Activated T-cell treated with anti-CD3 and anti-CD28 coated beads, Interleukin-2, amount 50 U/mL, for 24 hours (primary cell): ENCODE measurements around the gene GRIN3A.

ENCODE experiments used
- DNase-seq: peaks from one replicate; pipeline ENCODE4 v3.0.0-alpha.2; 2020
- H3K27ac Mint-ChIP-seq: 2 replicates; pipeline ENCODE4 v1.8.0; 2020; ENCODE audit warnings: mild to moderate bottlenecking, mixed read lengths
- H3K27me3 Mint-ChIP-seq: 2 replicates; pipeline ENCODE4 v1.8.0; 2020; ENCODE audit warnings: mixed read lengths
- H3K36me3 Mint-ChIP-seq: 2 replicates; pipeline ENCODE4 v1.8.0; 2020; ENCODE audit warnings: low read depth, mixed read lengths
- H3K4me1 Mint-ChIP-seq: 2 replicates; pipeline ENCODE4 v1.8.0; 2020; ENCODE audit warnings: low read depth, mixed read lengths
- H3K4me3 Mint-ChIP-seq: 2 replicates; pipeline ENCODE4 v1.8.0; 2020; ENCODE audit warnings: mild to moderate bottlenecking, moderate library complexity, mixed read lengths
- H3K9me3 Mint-ChIP-seq: 2 replicates; pipeline ENCODE4 v1.8.0; 2020; ENCODE audit warnings: mixed read lengths

Gene GRIN3A

GRCh38 chr9:101631892-101632291 is 106.6 kb downstream of the GRIN3A start:
- DNase-seq: no peak
- Mint-ChIP-seq H3K9me3 (no peaks in the 10 kb centered on the region), H3K36me3 (no peaks in the 10 kb centered on the region), H3K27ac (no peak overlapping the region), H3K4me1 (no peaks in the 10 kb centered on the region), H3K27me3 (no peaks in the 10 kb centered on the region), H3K4me3 (no peak overlapping the region)

GRCh38 chr9:101629636-101630035 is 108.8 kb downstream of the GRIN3A start:
- H3K4me1 Mint-ChIP-seq: peaks cover 6% of the 10 kb centered on the region
- DNase-seq: no peak
- H3K9me3 Mint-ChIP-seq: no peaks in the 10 kb centered on the region
- H3K36me3 Mint-ChIP-seq: no peaks in the 10 kb centered on the region
- H3K27me3 Mint-ChIP-seq: no peaks in the 10 kb centered on the region
- H3K27ac Mint-ChIP-seq: no peak overlapping the region
- no peak overlapping the region for H3K4me3 Mint-ChIP-seq

- Mint-ChIP-seq H3K27me3 (no peaks in the 10 kb centered on the region), H3K4me3 (no peak overlapping the region), H3K4me1 (peaks cover 6% of the 10 kb centered on the region), H3K27ac (no peak overlapping the region), H3K9me3 (no peaks in the 10 kb centered on the region), H3K36me3 (no peaks in the 10 kb centered on the region)
- DNase-seq: no peak
Observed at GRCh38 chr9:101628173-101628572, 110.3 kb downstream of the GRIN3A start.

- H3K27ac Mint-ChIP-seq: no peak overlapping the region
- peaks cover 6% of the 10 kb centered on the region for H3K4me1 Mint-ChIP-seq
- no peak overlapping the region for H3K4me3 Mint-ChIP-seq
- no peaks in the 10 kb centered on the region for H3K27me3 Mint-ChIP-seq
- no peak for DNase-seq
- no peaks in the 10 kb centered on the region for H3K36me3 Mint-ChIP-seq
- H3K9me3 Mint-ChIP-seq: no peaks in the 10 kb centered on the region
Observed at GRCh38 chr9:101626295-101626694, 112.2 kb downstream of the GRIN3A start.

GRCh38 chr9:101625876-101626275 is 112.6 kb downstream of the GRIN3A start:
- Mint-ChIP-seq H3K27me3 (no peaks in the 10 kb centered on the region), H3K4me1 (peaks cover 6% of the 10 kb centered on the region), H3K36me3 (no peaks in the 10 kb centered on the region), H3K4me3 (no peak overlapping the region), H3K9me3 (no peaks in the 10 kb centered on the region), H3K27ac (no peak overlapping the region)
- DNase-seq: no peak

- Mint-ChIP-seq H3K27ac (no peak overlapping the region), H3K27me3 (peaks cover 5% of the 10 kb centered on the region), H3K4me3 (no peak overlapping the region), H3K36me3 (no peaks in the 10 kb centered on the region), H3K4me1 (no peaks in the 10 kb centered on the region), H3K9me3 (no peaks in the 10 kb centered on the region)
- DNase-seq: no peak
Observed at GRCh38 chr9:101620452-101620851, 118.0 kb downstream of the GRIN3A start.

- Mint-ChIP-seq H3K36me3 (no peaks in the 10 kb centered on the region), H3K4me1 (no peaks in the 10 kb centered on the region), H3K4me3 (no peak overlapping the region), H3K9me3 (no peaks in the 10 kb centered on the region), H3K27ac (no peak overlapping the region), H3K27me3 (peaks cover 5% of the 10 kb centered on the region)
- no peak for DNase-seq
Observed at GRCh38 chr9:101618698-101619097, 119.7 kb downstream of the GRIN3A start.

- no peak for DNase-seq
- Mint-ChIP-seq H3K4me1 (peaks cover 4% of the 10 kb centered on the region), H3K9me3 (no peaks in the 10 kb centered on the region)
Observed at GRCh38 chr9:101605547-101605946, 132.9 kb downstream of the GRIN3A start.

GRCh38 chr9:101604296-101604695 is 134.2 kb downstream of the GRIN3A start:
- Mint-ChIP-seq H3K27me3 (peaks cover 9% of the 10 kb centered on the region), H3K9me3 (no peaks in the 10 kb centered on the region), H3K36me3 (no peaks in the 10 kb centered on the region), H3K4me3 (no peak overlapping the region), H3K4me1 (peaks cover 4% of the 10 kb centered on the region), H3K27ac (no peak overlapping the region)
- no peak for DNase-seq

More at GRCh38 chr9:101605547-101605946, 132.9 kb downstream of the GRIN3A start:
- Mint-ChIP-seq H3K27ac (no peak overlapping the region), H3K4me3 (no peak overlapping the region), H3K27me3 (peaks cover 9% of the 10 kb centered on the region), H3K36me3 (no peaks in the 10 kb centered on the region)

GRCh38 chr9:101601904-101602765 is 136.3 kb downstream of the GRIN3A start:
- H3K36me3 Mint-ChIP-seq: no peaks in the 10 kb centered on the region
- H3K27me3 Mint-ChIP-seq: peaks cover 7% of the 10 kb centered on the region
- no peak overlapping the region for H3K27ac Mint-ChIP-seq
- H3K4me1 Mint-ChIP-seq: peaks cover 4% of the 10 kb centered on the region
- no peak for DNase-seq
- no peak overlapping the region for H3K4me3 Mint-ChIP-seq
- no peaks in the 10 kb centered on the region for H3K9me3 Mint-ChIP-seq

- no peaks in the 10 kb centered on the region for H3K9me3 Mint-ChIP-seq
- H3K4me1 Mint-ChIP-seq: no peaks in the 10 kb centered on the region
- H3K27ac Mint-ChIP-seq: no peak within 1 kb of the TSS
- H3K36me3 Mint-ChIP-seq: no peaks in the 10 kb centered on the region
- no peak within 1 kb of the TSS for H3K4me3 Mint-ChIP-seq
- H3K27me3 Mint-ChIP-seq: peaks cover 2% of the 10 kb centered on the region
- no peak for DNase-seq
Observed at GRCh38 chr9:101594796-101595195, 143.7 kb downstream of the GRIN3A start, which contains the start of gene PPP3R2. Gene PPP3R2, minus strand, starts transcription at chr9:101594969. Its CDS starts 48 bp downstream, at chr9:101594921.

GRCh38 chr9:101593345-101593744 is 145.1 kb downstream of the GRIN3A start:
- no peaks in the 10 kb centered on the region for H3K4me1 Mint-ChIP-seq
- peaks cover 2% of the 10 kb centered on the region for H3K27me3 Mint-ChIP-seq
- no peak for DNase-seq
- H3K27ac Mint-ChIP-seq: no peak overlapping the region
- H3K9me3 Mint-ChIP-seq: no peaks in the 10 kb centered on the region
- H3K36me3 Mint-ChIP-seq: no peaks in the 10 kb centered on the region
- H3K4me3 Mint-ChIP-seq: no peak overlapping the region

GRCh38 chr9:101592788-101593187 is 145.7 kb downstream of the GRIN3A start:
- H3K4me3 Mint-ChIP-seq: no peak overlapping the region
- DNase-seq: no peak
- H3K27me3 Mint-ChIP-seq: peaks cover 2% of the 10 kb centered on the region
- no peaks in the 10 kb centered on the region for H3K4me1 Mint-ChIP-seq
- no peaks in the 10 kb centered on the region for H3K9me3 Mint-ChIP-seq
- no peaks in the 10 kb centered on the region for H3K36me3 Mint-ChIP-seq
- no peak overlapping the region for H3K27ac Mint-ChIP-seq

- peaks cover 2% of the 10 kb centered on the region for H3K27me3 Mint-ChIP-seq
- H3K9me3 Mint-ChIP-seq: no peaks in the 10 kb centered on the region
- H3K36me3 Mint-ChIP-seq: no peaks in the 10 kb centered on the region
- peaks cover 2% of the 10 kb centered on the region for H3K4me1 Mint-ChIP-seq
- no peak overlapping the region for H3K27ac Mint-ChIP-seq
- DNase-seq: no peak
- no peak overlapping the region for H3K4me3 Mint-ChIP-seq
Observed at GRCh38 chr9:101591787-101592446, 146.5 kb downstream of the GRIN3A start.

GRCh38 chr9:101590901-101591300 is 147.5 kb downstream of the GRIN3A start:
- peaks cover 11% of the 10 kb centered on the region for H3K4me1 Mint-ChIP-seq
- H3K36me3 Mint-ChIP-seq: no peaks in the 10 kb centered on the region
- H3K4me3 Mint-ChIP-seq: no peak overlapping the region
- H3K27ac Mint-ChIP-seq: no peak overlapping the region
- H3K9me3 Mint-ChIP-seq: no peaks in the 10 kb centered on the region
- no peak for DNase-seq
- peaks cover 2% of the 10 kb centered on the region for H3K27me3 Mint-ChIP-seq
